CD4-positive, alpha-beta T cell treated with Interleukin-15 for 4 hours (primary cell): Measurements from ENCODE around the gene CHKA.

Experiments used
- DNase-seq: peaks from one replicate; pipeline ENCODE4 v3.0.0-alpha.2; 2020; ENCODE audit warnings: low spot score

The CHKA gene

DNA sequence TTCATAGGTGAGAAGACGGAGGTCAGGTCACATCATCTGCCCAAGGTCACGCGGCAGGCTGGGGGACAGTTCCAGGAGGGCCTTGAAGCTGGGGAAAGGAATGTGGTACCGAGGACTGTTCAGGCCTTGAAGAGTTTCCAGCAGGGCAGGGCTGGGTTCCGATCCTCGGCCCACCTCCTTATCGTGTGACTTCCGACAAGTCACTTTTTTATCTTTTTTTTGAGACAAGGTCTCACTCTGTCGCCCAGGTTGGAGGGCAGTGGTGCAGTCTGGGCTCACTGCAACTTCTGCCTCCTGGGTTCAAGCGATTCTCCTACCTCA is 90.1 kb downstream of the CHKA start:
- DNase-seq, result peak; percentile 12

DNA sequence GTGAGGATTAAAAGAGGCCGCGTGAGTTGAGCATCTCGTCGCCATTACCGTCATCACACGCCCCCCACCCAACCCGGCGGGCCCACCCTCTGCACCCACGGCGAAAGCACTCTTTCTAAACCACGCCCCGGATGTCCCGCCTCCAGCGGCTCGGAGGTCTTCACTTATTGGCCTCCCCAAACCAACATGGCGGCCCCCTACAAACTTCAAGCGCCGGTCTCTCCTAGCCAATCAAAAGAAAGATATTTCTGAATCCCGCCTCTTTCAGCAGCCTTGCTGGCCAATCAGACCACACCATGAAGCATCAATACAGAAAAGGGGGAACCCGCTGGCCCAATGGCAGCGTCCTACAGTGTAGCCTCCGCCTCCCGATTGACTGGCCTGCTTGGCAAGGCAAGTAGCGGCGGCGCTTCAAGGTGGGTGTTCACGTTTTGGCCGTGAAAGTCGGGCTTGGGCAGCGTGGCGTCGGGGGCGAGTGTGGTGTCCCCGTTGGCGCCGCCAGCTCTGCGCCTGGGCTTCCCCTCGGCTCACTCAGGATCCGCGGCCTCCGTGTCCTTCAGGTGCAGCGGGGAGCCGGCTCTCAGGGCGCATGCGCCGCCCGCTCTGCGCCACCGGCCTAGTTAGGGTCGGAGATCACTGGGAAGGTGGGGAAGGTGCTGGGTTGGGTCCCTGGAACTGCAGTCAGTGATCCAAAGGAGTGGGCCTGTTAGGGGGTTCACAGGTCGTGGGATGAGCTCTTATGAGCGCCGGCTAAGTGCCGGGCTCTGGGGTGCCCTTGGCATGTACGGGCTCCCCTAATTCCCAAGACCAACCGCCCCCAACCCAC is 90.7 kb downstream of the CHKA start, which contains the start of gene NDUFS8:
Gene NDUFS8 (plus strand): TSS at position 364 of the 826 bp plus-strand sequence. CDS start 1,471 bp downstream, outside the sequence.
- DNase-seq, result peak; percentile 99

GRCh38 chr11:68028802-68029545 is 92.2 kb downstream of the CHKA start:
- no peak for DNase-seq

- no peak for DNase-seq
Observed at GRCh38 chr11:68027667-68028066, 93.5 kb downstream of the CHKA start.

DNA sequence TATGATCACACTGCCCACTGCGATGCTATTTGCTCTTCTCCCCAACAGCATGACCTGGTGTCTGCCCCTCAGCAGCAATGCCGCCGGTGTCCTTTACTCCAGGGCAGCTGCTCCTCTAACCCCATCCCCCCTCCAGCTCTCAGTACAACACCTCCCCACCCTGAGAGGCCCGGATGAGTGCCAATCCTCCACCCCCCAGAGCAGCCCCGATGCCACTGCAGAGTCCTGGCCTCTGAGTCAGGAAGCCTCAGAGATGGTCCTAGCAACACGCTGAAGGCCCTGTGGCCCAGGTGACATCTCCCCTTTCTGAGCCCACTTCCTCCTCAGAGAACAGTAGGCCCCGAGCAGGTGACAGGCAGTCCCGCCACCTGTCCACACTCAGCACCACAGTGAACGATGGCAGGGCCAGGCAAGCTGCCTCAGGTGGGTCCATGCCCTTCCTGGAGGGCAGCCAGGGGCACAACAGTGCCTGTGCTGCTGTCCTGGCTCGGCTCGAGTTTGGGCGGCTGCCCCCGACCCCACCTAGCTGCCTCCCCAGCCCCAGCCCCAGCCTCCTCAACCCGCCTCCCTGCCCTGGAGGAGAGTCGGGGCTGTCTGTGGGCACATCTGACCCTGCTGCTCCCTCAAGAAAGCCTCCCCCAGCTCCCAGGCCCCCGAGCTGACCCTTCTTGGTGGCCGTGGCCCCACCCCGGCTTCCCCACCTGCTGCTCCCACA is 94.6 kb downstream of the CHKA start:
- DNase-seq, result no peak

DNA sequence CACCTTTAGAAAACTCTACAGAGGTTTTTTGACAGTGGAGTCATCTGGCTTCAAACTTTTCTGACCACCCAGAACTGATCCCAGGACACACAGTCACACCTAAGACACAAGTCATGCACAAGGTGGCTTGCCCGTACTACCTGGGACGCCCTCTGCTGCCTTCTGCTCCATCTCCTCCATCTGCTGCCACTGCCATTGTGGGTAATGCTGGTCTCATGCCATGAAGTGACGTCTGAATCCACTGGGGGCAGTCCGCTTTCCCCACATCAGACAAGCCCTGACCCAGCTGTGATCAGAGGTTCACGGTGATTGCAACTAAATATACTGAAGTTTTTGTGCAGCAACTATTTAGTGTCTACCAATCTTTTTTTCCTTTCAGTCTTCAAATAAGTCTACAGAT is 96.1 kb downstream of the CHKA start:
- DNase-seq, result no peak

- no peak for DNase-seq
Observed at GRCh38 chr11:68024508-68024907, 96.7 kb downstream of the CHKA start.

DNA sequence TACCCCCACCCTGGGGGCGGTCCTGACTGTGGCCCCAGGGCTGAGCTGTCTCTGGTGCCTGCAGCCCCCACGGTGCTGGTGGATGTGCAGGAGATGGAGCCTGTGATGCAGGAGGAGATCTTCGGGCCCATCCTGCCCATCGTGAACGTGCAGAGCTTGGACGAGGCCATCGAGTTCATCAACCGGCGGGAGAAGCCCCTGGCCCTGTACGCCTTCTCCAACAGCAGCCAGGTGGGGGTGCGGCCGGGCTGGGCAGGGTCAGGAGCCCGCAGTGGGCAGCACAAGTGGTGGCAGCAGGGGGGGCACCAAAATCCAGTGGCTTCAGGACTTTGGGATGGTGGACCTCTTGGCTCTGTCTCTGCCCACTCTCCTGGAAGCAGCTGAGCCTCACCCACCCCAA is 98.7 kb downstream of the CHKA start:
- DNase-seq, result no peak

- DNase-seq, result no peak
Observed at GRCh38 chr11:68021167-68021787, 99.9 kb downstream of the CHKA start.

DNA sequence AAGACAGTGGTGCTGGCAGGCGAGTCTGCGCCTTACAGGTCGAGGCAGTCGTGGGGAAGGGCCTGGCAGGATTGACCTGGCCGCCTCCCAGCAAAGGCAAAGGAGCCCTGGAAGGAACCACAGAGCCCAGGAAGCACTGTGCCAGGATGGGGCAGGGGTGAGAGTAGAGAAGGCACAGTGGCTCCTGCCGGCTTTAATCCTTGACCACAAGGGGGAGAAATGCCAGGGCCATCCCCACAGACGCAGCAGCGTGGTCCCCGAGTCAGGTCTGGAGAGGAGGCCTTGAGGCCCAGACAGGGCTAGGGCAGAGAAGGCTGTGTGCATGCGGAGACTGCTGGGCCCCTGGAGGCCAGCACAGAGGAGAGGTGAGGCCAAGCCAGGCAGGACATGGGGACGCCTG is 100.6 kb downstream of the CHKA start:
- DNase-seq, result no peak

GRCh38 chr11:68019486-68019885 is 101.7 kb downstream of the CHKA start:
- DNase-seq, result no peak

- DNase-seq, result no peak
Observed at GRCh38 chr11:68018730-68019190, 102.4 kb downstream of the CHKA start.

DNA sequence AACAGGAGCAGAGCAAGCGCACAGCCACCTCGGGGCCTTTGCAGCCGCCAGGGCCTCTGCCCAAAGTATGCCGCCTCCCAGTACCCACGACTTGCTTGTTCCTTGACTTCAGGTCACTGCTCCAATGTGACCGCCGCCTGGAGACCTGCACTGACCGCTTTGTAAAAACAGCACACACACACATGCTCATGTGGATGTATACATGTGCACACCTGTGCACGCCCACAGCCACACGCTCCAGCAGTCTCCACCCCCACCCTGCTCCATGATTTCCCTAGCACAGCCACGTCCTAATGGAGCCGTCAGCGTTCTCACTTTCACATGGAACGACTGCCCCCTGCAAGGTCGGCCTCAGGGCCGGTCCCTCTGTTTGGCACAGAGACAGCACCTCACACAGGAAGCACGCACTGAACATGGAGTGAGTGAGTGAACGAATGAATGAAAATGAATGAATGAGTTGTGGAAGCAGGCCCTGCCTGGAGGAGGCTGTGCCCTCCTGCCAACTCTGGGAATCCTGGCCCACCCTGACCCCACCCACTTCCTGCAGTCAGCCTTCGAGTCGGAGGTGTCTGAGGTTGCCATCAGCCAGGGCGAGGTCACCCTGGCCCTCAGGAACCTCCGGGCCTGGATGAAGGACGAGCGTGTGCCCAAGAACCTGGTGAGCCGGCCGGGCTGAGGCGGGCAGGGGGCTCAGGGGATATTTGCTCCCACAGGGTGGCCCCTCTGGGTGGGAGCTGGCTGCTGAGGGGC is 103.0 kb downstream of the CHKA start:
- DNase-seq, result no peak

DNA sequence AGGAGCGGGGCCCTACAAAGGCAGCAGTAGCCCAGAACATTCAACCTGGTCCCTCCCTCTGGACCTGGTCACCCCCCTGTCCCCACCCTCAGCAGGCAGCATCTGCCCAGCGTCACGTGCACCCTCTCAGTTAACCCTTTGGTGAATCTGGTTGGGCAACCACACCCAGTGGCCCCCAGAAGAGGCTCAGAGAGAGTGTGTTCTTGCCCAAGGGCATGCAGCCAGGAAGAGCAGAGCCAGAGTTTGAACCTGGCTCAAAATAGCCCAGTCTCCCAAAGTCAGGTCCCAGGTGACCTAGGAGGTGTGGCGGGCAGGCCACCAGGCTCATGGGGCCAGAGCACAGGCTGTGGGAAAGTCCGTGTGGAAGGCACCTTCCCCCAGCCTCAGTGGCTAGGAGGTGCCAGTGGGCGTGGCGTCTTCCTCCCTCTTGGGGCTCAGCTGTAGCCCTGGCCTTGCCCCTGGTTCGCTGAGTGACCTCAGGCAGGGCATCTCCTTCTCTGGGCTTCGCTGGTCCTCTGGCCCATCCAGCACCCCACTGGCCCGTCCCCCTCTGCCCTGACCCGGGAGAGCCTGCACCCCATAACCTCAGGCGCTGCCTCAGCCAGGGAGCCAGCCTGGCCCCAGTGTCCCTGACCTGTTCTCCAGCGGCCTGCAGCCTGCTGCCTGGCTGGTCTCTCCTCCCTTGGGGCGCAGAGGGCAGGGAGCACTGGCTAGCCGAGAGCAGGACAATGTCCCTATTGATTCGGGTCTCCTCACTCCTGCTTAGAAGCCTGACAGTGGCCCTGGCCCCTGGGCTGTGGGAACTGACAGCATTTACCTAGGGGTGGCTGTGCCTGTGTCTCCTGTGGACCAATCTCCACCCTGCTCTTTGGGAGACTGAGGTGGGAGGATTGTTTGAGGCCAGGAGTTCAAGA is 104.0 kb downstream of the CHKA start:
- DNase-seq, result no peak

DNA sequence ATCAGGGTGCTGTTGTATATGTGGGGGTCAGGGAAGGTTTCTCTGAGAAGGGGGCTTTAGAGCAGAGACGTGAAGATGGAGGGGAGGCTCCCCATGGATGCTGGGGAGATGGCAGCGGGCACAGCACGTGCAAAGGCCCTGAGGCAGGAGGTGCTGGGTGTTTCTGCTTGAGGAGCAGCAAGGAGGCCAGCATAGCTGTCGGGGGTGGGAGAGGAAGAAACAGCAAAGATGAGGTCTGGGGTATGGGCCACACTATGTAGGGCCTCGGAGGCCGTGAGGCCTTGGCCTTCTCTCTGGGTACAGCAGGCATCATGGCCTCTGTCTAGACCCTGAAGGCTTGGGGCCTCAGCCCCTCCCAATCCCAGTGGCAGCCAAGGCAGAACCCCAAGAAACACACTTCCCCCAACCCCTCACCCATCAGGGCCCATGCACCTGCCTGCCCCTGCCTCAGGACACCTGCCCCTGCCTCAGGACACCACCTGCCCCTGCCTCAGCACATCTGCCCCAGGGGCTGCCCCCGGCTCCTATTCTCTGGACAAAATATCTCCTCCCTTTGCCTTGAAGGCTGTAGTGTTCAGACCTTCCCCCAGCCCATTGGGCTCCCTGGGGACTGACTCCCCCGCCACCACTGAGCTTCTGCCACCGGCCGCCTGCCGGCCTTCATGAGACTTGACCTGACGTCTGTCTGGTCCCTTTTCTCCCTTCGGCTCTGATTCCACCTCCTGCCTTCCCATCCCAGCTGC is 104.9 kb downstream of the CHKA start:
- DNase-seq, result no peak

GRCh38 chr11:68015467-68015866 is 105.7 kb downstream of the CHKA start:
- DNase-seq, result no peak

DNA sequence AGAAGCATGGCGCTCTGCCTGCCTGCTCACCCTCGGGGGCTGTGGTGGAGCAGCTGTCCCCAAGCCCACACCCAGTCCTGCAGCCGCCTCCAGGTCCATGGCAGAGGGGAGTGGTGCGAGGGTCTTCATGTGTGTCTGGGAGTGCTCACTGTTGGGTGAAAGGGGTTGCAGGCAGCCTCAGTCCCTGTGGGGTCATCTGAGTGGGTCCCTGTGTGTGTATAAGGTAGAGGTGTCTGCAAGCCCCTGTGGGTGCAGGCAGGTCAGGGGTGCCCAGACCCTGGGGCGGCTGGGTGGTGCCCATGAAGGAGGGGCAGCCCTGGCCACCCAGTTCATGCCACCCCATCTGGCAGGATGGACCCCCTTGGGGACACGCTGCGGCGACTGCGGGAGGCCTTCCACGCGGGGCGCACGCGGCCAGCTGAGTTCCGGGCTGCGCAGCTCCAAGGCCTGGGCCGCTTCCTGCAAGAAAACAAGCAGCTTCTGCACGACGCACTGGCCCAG is 106.2 kb downstream of the CHKA start:
- DNase-seq, result no peak

- DNase-seq, result no peak
Observed at GRCh38 chr11:68014157-68014946, 106.8 kb downstream of the CHKA start.
